ENCODE results near the gene C18orf32.
"Not testable (repeated sequence)": the region's sequence is repeated elsewhere in the genome, so short reads cannot be mapped to it uniquely, and the experiment has no call there.

Gene C18orf32

GRCh38 chr18:49524951-49525350 lies 37.9 kb upstream of the C18orf32 start:
- Histone ChIP-seq H4K20me1 (ENCODE audit: control insufficient read depth, insufficient read depth, low read depth, low read length) (no peaks in the 10 kb centered on the region), H3K27ac (ENCODE audit: low read depth, low read length) (no peak overlapping the region), H3K36me3 (ENCODE audit: control insufficient read depth, low read length) (no peaks in the 10 kb centered on the region), H3K4me2 (ENCODE audit: low read length) (no peak overlapping the region), H3K9me2 (replicated peaks; ENCODE audit: control insufficient read depth, low read length) (no peaks in the 10 kb centered on the region), H3K4me1 (ENCODE audit: control insufficient read depth, low read length) (no peaks in the 10 kb centered on the region), H3K4me3 (ENCODE audit: low read length) (no peak overlapping the region), H3F3A (ENCODE audit: control insufficient read depth, insufficient read depth) (no peaks in the 10 kb centered on the region), H3K9me3 (ENCODE audit: control insufficient read depth, insufficient read depth, low read length) (no peaks in the 10 kb centered on the region), H3K27me3 (ENCODE audit: control insufficient read depth, low read length) (peaks cover 8% of the 10 kb centered on the region; the same call in 1 of the 2 replicates), H3K79me2 (ENCODE audit: control insufficient read depth, low read length) (no peaks in the 10 kb centered on the region)
- TF ChIP-seq CTCF (IDR thresholded peaks at IDR 0.05; ENCODE audit: low read depth, low read length, poor library complexity, severe bottlenecking), result no peak
- TF ChIP-seq EZH2phosphoT487 (IDR thresholded peaks at IDR 0.05; ENCODE audit: borderline replicate concordance, low read length), result no peak

- Histone ChIP-seq H3K27ac (ENCODE audit: low read depth, low read length) (no peak overlapping the region), H3K4me3 (ENCODE audit: low read length) (no peak overlapping the region), H4K20me1 (ENCODE audit: control insufficient read depth, insufficient read depth, low read depth, low read length) (no peaks in the 10 kb centered on the region), H3K79me2 (ENCODE audit: control insufficient read depth, low read length) (no peaks in the 10 kb centered on the region), H3K4me1 (ENCODE audit: control insufficient read depth, low read length) (no peaks in the 10 kb centered on the region), H3K9me2 (replicated peaks; ENCODE audit: control insufficient read depth, low read length) (no peaks in the 10 kb centered on the region), H3F3A (ENCODE audit: control insufficient read depth, insufficient read depth) (no peaks in the 10 kb centered on the region), H3K4me2 (ENCODE audit: low read length) (no peak overlapping the region), H3K9me3 (ENCODE audit: control insufficient read depth, insufficient read depth, low read length) (no peaks in the 10 kb centered on the region), H3K27me3 (ENCODE audit: control insufficient read depth, low read length) (peaks cover 5% of the 10 kb centered on the region; the same call in 1 of the 2 replicates), H3K36me3 (ENCODE audit: control insufficient read depth, low read length) (no peaks in the 10 kb centered on the region)
- TF ChIP-seq CTCF (IDR thresholded peaks at IDR 0.05; ENCODE audit: low read depth, low read length, poor library complexity, severe bottlenecking), result no peak
Measured at GRCh38 chr18:49524349-49524748, 37.3 kb upstream of the C18orf32 start.

GRCh38 chr18:49523580-49524093 lies 36.6 kb upstream of the C18orf32 start:
- not testable (repeated sequence) for H3F3A ChIP-seq (ENCODE audit: control insufficient read depth, insufficient read depth); H3K36me3 ChIP-seq (ENCODE audit: control insufficient read depth, low read length); H4K20me1 ChIP-seq (ENCODE audit: control insufficient read depth, insufficient read depth, low read depth, low read length); H3K9me3 ChIP-seq (ENCODE audit: control insufficient read depth, insufficient read depth, low read length); H3K4me1 ChIP-seq (ENCODE audit: control insufficient read depth, low read length); H3K4me3 ChIP-seq (ENCODE audit: low read length); H3K4me2 ChIP-seq (ENCODE audit: low read length); H3K27me3 ChIP-seq (ENCODE audit: control insufficient read depth, low read length); H3K9me2 ChIP-seq (replicated peaks; ENCODE audit: control insufficient read depth, low read length); H3K79me2 ChIP-seq (ENCODE audit: control insufficient read depth, low read length); H3K27ac ChIP-seq (ENCODE audit: low read depth, low read length)

GRCh38 chr18:49521216-49521835 lies 34.3 kb upstream of the C18orf32 start:
- H4K20me1 ChIP-seq (ENCODE audit: control insufficient read depth, insufficient read depth, low read depth, low read length), result no peaks in the 10 kb centered on the region
- no peaks in the 10 kb centered on the region for H3K4me1 ChIP-seq (ENCODE audit: control insufficient read depth, low read length)
- no peak for TF ChIP-seq CTCF (IDR thresholded peaks at IDR 0.05; ENCODE audit: low read depth, low read length, poor library complexity, severe bottlenecking)
- TF ChIP-seq EZH2phosphoT487 (IDR thresholded peaks at IDR 0.05; ENCODE audit: borderline replicate concordance, low read length), result no peak
- no peak overlapping the region for H3K4me2 ChIP-seq (ENCODE audit: low read length)
- H3K27ac ChIP-seq (ENCODE audit: low read depth, low read length), result no peak overlapping the region
- no peaks in the 10 kb centered on the region for H3K36me3 ChIP-seq (ENCODE audit: control insufficient read depth, low read length)
- H3F3A ChIP-seq (ENCODE audit: control insufficient read depth, insufficient read depth), result no peaks in the 10 kb centered on the region
- H3K9me3 ChIP-seq (ENCODE audit: control insufficient read depth, insufficient read depth, low read length), result no peaks in the 10 kb centered on the region
- H3K4me3 ChIP-seq (ENCODE audit: low read length), result no peak overlapping the region
- H3K27me3 ChIP-seq (ENCODE audit: control insufficient read depth, low read length), result no peaks in the 10 kb centered on the region
- no peaks in the 10 kb centered on the region for H3K9me2 ChIP-seq (replicated peaks; ENCODE audit: control insufficient read depth, low read length)
- H3K79me2 ChIP-seq (ENCODE audit: control insufficient read depth, low read length), result no peaks in the 10 kb centered on the region

Measured in DOHH2 (cell line).